ENCODE measurements around the gene ZSWIM7.
"Not testable (repeated sequence)": the region's sequence is repeated elsewhere in the genome, so short reads cannot be mapped to it uniquely, and the experiment has no call there.

Gene ZSWIM7

DNA sequence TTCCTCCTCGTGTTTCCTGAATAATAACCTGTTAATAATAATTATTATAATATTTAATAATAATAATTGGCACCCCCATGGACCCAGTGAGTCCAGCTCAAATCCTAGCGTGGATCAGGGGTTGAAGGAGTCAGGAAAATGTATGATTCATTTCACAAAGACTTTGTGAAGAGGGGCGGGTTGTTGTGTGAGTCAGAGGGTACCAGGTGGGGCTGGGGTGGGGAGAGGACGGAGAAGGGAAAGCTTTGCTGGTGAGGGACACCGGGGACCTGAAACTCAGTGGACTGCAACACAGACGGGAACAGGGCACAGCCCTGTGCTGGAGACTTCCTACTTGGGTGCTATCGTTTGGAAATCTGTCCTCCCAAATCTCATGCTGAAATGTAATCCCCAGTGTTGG, 57.7 kb downstream of the ZSWIM7 start:
- H3K4me3 Mint-ChIP-seq: no peak overlapping the region

DNA sequence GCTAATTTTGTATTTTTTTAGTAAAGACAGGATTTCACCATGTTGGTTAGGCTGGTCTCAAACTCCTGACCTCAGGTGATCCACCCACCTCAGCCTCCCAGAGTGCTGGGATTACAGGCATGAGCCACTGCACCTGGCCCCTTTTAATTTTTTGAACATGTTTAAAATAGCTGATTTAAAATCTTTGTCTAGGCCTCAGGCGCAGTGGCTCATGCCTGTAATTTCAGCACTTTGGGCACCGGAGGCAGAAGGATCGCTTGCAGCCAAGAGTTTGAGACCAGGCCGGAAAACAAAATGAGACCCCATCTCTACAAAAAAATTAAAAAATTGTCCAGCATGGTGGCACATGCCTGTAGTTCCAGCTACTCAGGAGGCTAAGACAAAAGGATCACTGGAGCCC, 63.0 kb downstream of the ZSWIM7 start:
- not testable (repeated sequence) for H3K9me3 Mint-ChIP-seq; H3K27me3 Mint-ChIP-seq (ENCODE audit: low read depth); H3K27ac Mint-ChIP-seq; H3K4me3 Mint-ChIP-seq; H3K4me1 Mint-ChIP-seq (ENCODE audit: low read depth); H3K36me3 Mint-ChIP-seq (ENCODE audit: low read depth)

More for the DNA sequence above, 57.7 kb downstream of the ZSWIM7 start:
- no peaks in the 10 kb centered on the region for H3K36me3 Mint-ChIP-seq (ENCODE audit: low read depth)
- no peak overlapping the region for H3K27ac Mint-ChIP-seq
- H3K4me1 Mint-ChIP-seq (ENCODE audit: low read depth): peaks cover 8% of the 10 kb centered on the region
- peaks cover 37% of the 10 kb centered on the region for H3K27me3 Mint-ChIP-seq (ENCODE audit: low read depth)
- H3K9me3 Mint-ChIP-seq: no peaks in the 10 kb centered on the region

GRCh38 chr17:15935891-15936290, 63.6 kb downstream of the ZSWIM7 start:
- no peak overlapping the region for H3K27ac Mint-ChIP-seq
- no peaks in the 10 kb centered on the region for H3K9me3 Mint-ChIP-seq
- no peak overlapping the region for H3K4me3 Mint-ChIP-seq
- H3K4me1 Mint-ChIP-seq (ENCODE audit: low read depth): no peaks in the 10 kb centered on the region
- H3K27me3 Mint-ChIP-seq (ENCODE audit: low read depth): peaks cover 7% of the 10 kb centered on the region
- no peaks in the 10 kb centered on the region for H3K36me3 Mint-ChIP-seq (ENCODE audit: low read depth)

DNA sequence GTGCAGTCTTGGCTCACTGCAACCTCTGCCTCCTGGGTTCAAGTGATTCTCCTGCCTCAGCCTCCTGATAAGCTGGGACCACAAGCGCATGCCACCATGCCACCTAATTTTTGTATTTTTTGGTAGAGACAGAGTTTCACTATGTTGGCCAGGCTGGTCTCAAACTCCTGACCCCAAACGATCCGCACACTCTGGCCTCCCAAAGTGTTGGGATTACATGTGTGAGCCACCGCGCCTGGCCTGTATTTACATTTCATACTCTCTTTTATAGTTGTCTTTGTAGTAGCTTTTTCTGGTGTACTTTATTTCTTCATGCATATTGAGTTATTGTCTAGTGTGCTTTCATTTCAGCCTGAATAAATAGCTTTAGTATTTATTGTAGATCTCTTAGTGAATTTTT, 64.6 kb downstream of the ZSWIM7 start:
- Mint-ChIP-seq H3K27me3 (ENCODE audit: low read depth) (peaks cover 5% of the 10 kb centered on the region), H3K9me3 (no peaks in the 10 kb centered on the region), H3K4me3 (no peak overlapping the region), H3K27ac (no peak overlapping the region), H3K4me1 (ENCODE audit: low read depth) (no peaks in the 10 kb centered on the region), H3K36me3 (ENCODE audit: low read depth) (no peaks in the 10 kb centered on the region)

GRCh38 chr17:15931394-15931793, 68.1 kb downstream of the ZSWIM7 start:
- Mint-ChIP-seq H3K36me3 (ENCODE audit: low read depth) (no peaks in the 10 kb centered on the region), H3K4me3 (no peak overlapping the region), H3K27me3 (ENCODE audit: low read depth) (peaks cover 20% of the 10 kb centered on the region), H3K27ac (no peak overlapping the region), H3K9me3 (no peaks in the 10 kb centered on the region), H3K4me1 (ENCODE audit: low read depth) (no peaks in the 10 kb centered on the region)

DNA sequence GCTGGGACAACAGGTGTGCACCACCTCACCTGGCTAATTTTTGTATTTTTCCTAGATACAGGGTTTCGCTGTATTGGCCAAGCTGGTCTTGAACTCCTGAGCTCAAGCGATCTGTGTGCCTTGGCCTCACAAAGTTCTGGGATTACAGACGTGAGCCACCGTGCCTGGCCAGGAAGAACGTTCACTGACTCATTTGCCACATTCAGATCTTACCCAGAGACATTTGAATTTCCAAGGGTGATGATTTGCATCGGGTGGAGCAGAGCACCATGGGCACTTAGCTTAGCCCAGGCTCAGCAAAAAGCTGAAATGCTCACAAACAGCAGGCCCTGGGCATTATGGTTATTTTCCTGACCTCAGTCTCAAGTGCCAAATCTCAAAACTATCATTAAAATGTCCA, 69.1 kb downstream of the ZSWIM7 start:
- Mint-ChIP-seq H3K4me1 (ENCODE audit: low read depth) (no peaks in the 10 kb centered on the region), H3K27ac (no peak overlapping the region), H3K36me3 (ENCODE audit: low read depth) (no peaks in the 10 kb centered on the region), H3K4me3 (no peak overlapping the region), H3K27me3 (ENCODE audit: low read depth) (peaks cover 18% of the 10 kb centered on the region), H3K9me3 (no peaks in the 10 kb centered on the region)

GRCh38 chr17:15929941-15930340, 69.6 kb downstream of the ZSWIM7 start:
- Mint-ChIP-seq H3K4me1 (ENCODE audit: low read depth) (no peaks in the 10 kb centered on the region), H3K4me3 (no peak overlapping the region), H3K27ac (no peak overlapping the region), H3K9me3 (no peaks in the 10 kb centered on the region), H3K36me3 (ENCODE audit: low read depth) (no peaks in the 10 kb centered on the region), H3K27me3 (ENCODE audit: low read depth) (peaks cover 17% of the 10 kb centered on the region)

DNA sequence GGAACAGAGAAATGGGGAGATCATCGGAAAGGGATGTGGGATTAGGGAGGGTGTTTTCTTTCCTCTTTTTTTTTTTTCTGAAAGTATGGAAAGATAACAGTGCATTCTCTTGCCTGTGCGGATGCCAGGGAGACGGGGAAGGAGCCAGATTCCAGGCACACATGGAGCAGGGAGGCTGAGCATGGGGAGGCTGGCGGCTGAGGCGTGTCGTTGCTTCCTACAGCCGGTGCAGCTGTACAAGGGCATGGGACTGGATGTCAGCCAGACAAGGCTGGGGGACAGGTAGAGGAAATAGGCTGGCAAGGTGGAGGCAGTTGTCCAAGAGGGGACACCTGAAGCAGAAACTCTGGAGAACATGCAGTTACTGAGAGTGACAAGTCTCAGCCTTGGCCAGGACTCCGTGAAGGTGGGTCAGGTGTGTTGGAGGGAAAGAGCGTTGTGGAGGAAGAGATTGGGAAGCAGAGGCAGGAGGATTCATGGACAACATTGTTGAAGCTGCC, 71.2 kb downstream of the ZSWIM7 start:
- Mint-ChIP-seq H3K4me1 (ENCODE audit: low read depth) (no peaks in the 10 kb centered on the region), H3K27ac (no peak overlapping the region), H3K4me3 (no peak overlapping the region)

More for the DNA sequence above, 71.2 kb downstream of the ZSWIM7 start:
- Mint-ChIP-seq H3K9me3 (no peaks in the 10 kb centered on the region), H3K36me3 (ENCODE audit: low read depth) (no peaks in the 10 kb centered on the region), H3K27me3 (ENCODE audit: low read depth) (peaks cover 23% of the 10 kb centered on the region)
